NB4 (cell line): Measurements from ENCODE around the gene DDX49.

ENCODE experiments used
- TF ChIP-seq, protein P1 (sequence below): IDR thresholded peaks from one replicate; pipeline ENCODE4 v1.5.1; 2012; ENCODE audit warnings: low read depth, low read length
- TF ChIP-seq, protein P2 (sequence below): IDR thresholded peaks from 2 replicates; pipeline ENCODE4 v1.6.1; 2011; ENCODE audit warnings: low read depth, low read length

DNA sequence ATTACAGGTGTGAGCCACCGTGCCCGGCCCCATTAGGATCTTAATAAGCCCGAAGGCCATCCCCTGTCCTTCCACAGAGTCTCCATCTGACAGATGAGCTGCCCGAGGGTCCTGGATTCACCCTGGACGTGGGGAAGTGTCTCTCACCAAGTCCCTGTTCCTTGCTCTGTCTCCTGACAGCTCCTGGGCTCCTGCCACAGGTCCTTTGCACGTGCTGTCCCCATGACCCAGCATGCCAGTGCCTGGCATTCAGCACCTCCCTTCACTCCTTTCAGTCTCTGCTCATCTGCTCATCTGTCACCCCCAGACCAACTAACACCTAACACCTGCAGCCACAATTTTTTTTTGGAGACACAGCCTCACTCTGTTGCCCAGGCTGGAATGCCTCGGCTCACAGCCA is 38.0 kb upstream of the DDX49 start:
- TF ChIP-seq, protein P1, sequence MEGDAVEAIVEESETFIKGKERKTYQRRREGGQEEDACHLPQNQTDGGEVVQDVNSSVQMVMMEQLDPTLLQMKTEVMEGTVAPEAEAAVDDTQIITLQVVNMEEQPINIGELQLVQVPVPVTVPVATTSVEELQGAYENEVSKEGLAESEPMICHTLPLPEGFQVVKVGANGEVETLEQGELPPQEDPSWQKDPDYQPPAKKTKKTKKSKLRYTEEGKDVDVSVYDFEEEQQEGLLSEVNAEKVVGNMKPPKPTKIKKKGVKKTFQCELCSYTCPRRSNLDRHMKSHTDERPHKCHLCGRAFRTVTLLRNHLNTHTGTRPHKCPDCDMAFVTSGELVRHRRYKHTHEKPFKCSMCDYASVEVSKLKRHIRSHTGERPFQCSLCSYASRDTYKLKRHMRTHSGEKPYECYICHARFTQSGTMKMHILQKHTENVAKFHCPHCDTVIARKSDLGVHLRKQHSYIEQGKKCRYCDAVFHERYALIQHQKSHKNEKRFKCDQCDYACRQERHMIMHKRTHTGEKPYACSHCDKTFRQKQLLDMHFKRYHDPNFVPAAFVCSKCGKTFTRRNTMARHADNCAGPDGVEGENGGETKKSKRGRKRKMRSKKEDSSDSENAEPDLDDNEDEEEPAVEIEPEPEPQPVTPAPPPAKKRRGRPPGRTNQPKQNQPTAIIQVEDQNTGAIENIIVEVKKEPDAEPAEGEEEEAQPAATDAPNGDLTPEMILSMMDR: no peak
- TF ChIP-seq, protein P2, sequence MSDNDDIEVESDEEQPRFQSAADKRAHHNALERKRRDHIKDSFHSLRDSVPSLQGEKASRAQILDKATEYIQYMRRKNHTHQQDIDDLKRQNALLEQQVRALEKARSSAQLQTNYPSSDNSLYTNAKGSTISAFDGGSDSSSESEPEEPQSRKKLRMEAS: no peak
